ENCODE data around the gene DAD1. TPM values are rescaled to one million over a fixed set of nuclear protein-coding genes. Genes with fewer than 3 reads are reported as not detected.
"Not testable (repeated sequence)": the region's sequence is repeated elsewhere in the genome, so short reads cannot be mapped to it uniquely, and the experiment has no call there.

The DAD1 gene
- total RNA-seq, 1 donor from 2014 or later = 149 TPM

GRCh38 chr14:22596354-22596879 lies 7.4 kb upstream of the DAD1 start:
- peaks cover 8% of the 10 kb centered on the region for H3K27me3 Mint-ChIP-seq
- peaks cover 18% of the 10 kb centered on the region for H3K4me1 Mint-ChIP-seq (ENCODE audit: low read depth)
- TF ChIP-seq CTCF (IDR thresholded peaks at IDR 0.05; ENCODE audit: unreplicated experiment) = no peak
- H3K36me3 Mint-ChIP-seq (ENCODE audit: insufficient read depth) = no peaks in the 10 kb centered on the region
- H3K27ac Mint-ChIP-seq = no peak overlapping the region
- H3K9me3 Mint-ChIP-seq (ENCODE audit: low read depth) = no peaks in the 10 kb centered on the region
- DNase-seq (ENCODE audit: low spot score, unreplicated experiment) = no peak
- no peak overlapping the region for H3K4me3 Mint-ChIP-seq (ENCODE audit: low read depth)

GRCh38 chr14:22594156-22594716 lies 5.2 kb upstream of the DAD1 start:
- DNase-seq (ENCODE audit: low spot score, unreplicated experiment) = no peak
- Mint-ChIP-seq H3K27me3 (peaks cover 8% of the 10 kb centered on the region), H3K9me3 (ENCODE audit: low read depth) (no peaks in the 10 kb centered on the region), H3K36me3 (ENCODE audit: insufficient read depth) (no peaks in the 10 kb centered on the region), H3K27ac (no peak overlapping the region), H3K4me1 (ENCODE audit: low read depth) (peaks cover 20% of the 10 kb centered on the region), H3K4me3 (ENCODE audit: low read depth) (no peak overlapping the region)
- TF ChIP-seq CTCF (IDR thresholded peaks at IDR 0.05; ENCODE audit: unreplicated experiment) = no peak

GRCh38 chr14:22593601-22594000 lies 4.6 kb upstream of the DAD1 start:
- peaks cover 8% of the 10 kb centered on the region for H3K27me3 Mint-ChIP-seq
- no peaks in the 10 kb centered on the region for H3K36me3 Mint-ChIP-seq (ENCODE audit: insufficient read depth)
- H3K4me3 Mint-ChIP-seq (ENCODE audit: low read depth) = no peak overlapping the region
- no peak for DNase-seq (ENCODE audit: low spot score, unreplicated experiment)
- TF ChIP-seq CTCF (IDR thresholded peaks at IDR 0.05; ENCODE audit: unreplicated experiment) = no peak
- no peak overlapping the region for H3K27ac Mint-ChIP-seq
- H3K9me3 Mint-ChIP-seq (ENCODE audit: low read depth) = no peaks in the 10 kb centered on the region
- peaks cover 14% of the 10 kb centered on the region for H3K4me1 Mint-ChIP-seq (ENCODE audit: low read depth)

- Mint-ChIP-seq H3K27me3 (peaks cover 8% of the 10 kb centered on the region), H3K9me3 (ENCODE audit: low read depth) (no peaks in the 10 kb centered on the region), H3K36me3 (ENCODE audit: insufficient read depth) (no peaks in the 10 kb centered on the region), H3K4me3 (ENCODE audit: low read depth) (no peak overlapping the region), H3K27ac (peak overlapping the region; percentile 34), H3K4me1 (ENCODE audit: low read depth) (peaks cover 16% of the 10 kb centered on the region)
- no peak for TF ChIP-seq CTCF (IDR thresholded peaks at IDR 0.05; ENCODE audit: unreplicated experiment)
- DNase-seq (ENCODE audit: low spot score, unreplicated experiment) = no peak
These were observed 4.2 kb upstream of the DAD1 start for GRCh38 chr14:22593189-22593588.

GRCh38 chr14:22588526-22589095 lies 413 bp downstream of the DAD1 start:
- peaks cover 4% of the 10 kb centered on the region for H3K36me3 Mint-ChIP-seq (ENCODE audit: insufficient read depth)
- no peak for TF ChIP-seq CTCF (IDR thresholded peaks at IDR 0.05; ENCODE audit: unreplicated experiment)
- peaks cover 16% of the 10 kb centered on the region for H3K4me1 Mint-ChIP-seq (ENCODE audit: low read depth)
- H3K9me3 Mint-ChIP-seq (ENCODE audit: low read depth) = no peaks in the 10 kb centered on the region
- H3K27me3 Mint-ChIP-seq = peaks cover 5% of the 10 kb centered on the region
- peak overlapping the region; percentile 98 for H3K27ac Mint-ChIP-seq
- peak overlapping the region; percentile 97 for H3K4me3 Mint-ChIP-seq (ENCODE audit: low read depth)
- no peak for DNase-seq (ENCODE audit: low spot score, unreplicated experiment)

- H3K4me1 Mint-ChIP-seq (ENCODE audit: low read depth) = peaks cover 16% of the 10 kb centered on the region
- H3K27me3 Mint-ChIP-seq; DNase-seq (ENCODE audit: low spot score, unreplicated experiment); H3K36me3 Mint-ChIP-seq (ENCODE audit: insufficient read depth); H3K9me3 Mint-ChIP-seq (ENCODE audit: low read depth): not testable (repeated sequence)
- peak overlapping the region; percentile 98 for H3K27ac Mint-ChIP-seq
- peak overlapping the region; percentile 97 for H3K4me3 Mint-ChIP-seq (ENCODE audit: low read depth)
These were observed 1.2 kb downstream of the DAD1 start for GRCh38 chr14:22587677-22588422.

Data from progenitor cell of endocrine pancreas (in vitro differentiated cells).